Measurements from ENCODE around the gene LUZP2. TPM values are rescaled to one million over a fixed set of nuclear protein-coding genes. Genes with fewer than 3 reads are reported as not detected.

The LUZP2 gene
- total and polyA plus RNA-seq, 9 of the 15 experiments (the other 6 are each of a cell fraction or from before 2014, with no cell fraction given) = not detected

- no peak overlapping the region for H3K9ac ChIP-seq (ENCODE audit: insufficient read depth in 1 of 2, low read depth in 2 of 2, low read length in 2 of 2)
- H3K79me2 ChIP-seq (ENCODE audit: control insufficient read depth, insufficient read depth, low read length) = no peaks in the 10 kb centered on the region
- H3K9me3 ChIP-seq (replicated peaks; ENCODE audit: control insufficient read depth, insufficient read depth, low read depth, low read length) = 0 out of 2 replicates have a peak, but pooled peaks cover 1% of the 10 kb centered on the region
- no peak for TF ChIP-seq TFAM (CRISPR knock-in tag; conservative IDR thresholded peaks at IDR 0.05)
- no peak for TF ChIP-seq ZNF165 (CRISPR knock-in tag; IDR thresholded peaks at IDR 0.05; ENCODE audit: borderline replicate concordance)
- no peak for TF ChIP-seq CREB1 (IDR thresholded peaks at IDR 0.05)
- no peak for TF ChIP-seq CREB1 (CRISPR knock-in tag; IDR thresholded peaks at IDR 0.05)
- no peak for TF ChIP-seq ZNF699 (CRISPR knock-in tag; IDR thresholded peaks at IDR 0.05; ENCODE audit: insufficient replicate concordance)
- TF ChIP-seq XRCC5 (IDR thresholded peaks at IDR 0.05; ENCODE audit: low read depth, low read length) = no peak
- TF ChIP-seq, protein P1, sequence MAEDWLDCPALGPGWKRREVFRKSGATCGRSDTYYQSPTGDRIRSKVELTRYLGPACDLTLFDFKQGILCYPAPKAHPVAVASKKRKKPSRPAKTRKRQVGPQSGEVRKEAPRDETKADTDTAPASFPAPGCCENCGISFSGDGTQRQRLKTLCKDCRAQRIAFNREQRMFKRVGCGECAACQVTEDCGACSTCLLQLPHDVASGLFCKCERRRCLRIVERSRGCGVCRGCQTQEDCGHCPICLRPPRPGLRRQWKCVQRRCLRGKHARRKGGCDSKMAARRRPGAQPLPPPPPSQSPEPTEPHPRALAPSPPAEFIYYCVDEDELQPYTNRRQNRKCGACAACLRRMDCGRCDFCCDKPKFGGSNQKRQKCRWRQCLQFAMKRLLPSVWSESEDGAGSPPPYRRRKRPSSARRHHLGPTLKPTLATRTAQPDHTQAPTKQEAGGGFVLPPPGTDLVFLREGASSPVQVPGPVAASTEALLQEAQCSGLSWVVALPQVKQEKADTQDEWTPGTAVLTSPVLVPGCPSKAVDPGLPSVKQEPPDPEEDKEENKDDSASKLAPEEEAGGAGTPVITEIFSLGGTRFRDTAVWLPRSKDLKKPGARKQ (CRISPR knock-in tag; IDR thresholded peaks at IDR 0.05) = no peak
- TF ChIP-seq DACH1 (IDR thresholded peaks at IDR 0.05; ENCODE audit: partially characterized antibody) = no peak
- TF ChIP-seq, protein P2, sequence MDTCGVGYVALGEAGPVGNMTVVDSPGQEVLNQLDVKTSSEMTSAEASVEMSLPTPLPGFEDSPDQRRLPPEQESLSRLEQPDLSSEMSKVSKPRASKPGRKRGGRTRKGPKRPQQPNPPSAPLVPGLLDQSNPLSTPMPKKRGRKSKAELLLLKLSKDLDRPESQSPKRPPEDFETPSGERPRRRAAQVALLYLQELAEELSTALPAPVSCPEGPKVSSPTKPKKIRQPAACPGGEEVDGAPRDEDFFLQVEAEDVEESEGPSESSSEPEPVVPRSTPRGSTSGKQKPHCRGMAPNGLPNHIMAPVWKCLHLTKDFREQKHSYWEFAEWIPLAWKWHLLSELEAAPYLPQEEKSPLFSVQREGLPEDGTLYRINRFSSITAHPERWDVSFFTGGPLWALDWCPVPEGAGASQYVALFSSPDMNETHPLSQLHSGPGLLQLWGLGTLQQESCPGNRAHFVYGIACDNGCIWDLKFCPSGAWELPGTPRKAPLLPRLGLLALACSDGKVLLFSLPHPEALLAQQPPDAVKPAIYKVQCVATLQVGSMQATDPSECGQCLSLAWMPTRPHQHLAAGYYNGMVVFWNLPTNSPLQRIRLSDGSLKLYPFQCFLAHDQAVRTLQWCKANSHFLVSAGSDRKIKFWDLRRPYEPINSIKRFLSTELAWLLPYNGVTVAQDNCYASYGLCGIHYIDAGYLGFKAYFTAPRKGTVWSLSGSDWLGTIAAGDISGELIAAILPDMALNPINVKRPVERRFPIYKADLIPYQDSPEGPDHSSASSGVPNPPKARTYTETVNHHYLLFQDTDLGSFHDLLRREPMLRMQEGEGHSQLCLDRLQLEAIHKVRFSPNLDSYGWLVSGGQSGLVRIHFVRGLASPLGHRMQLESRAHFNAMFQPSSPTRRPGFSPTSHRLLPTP (IDR thresholded peaks at IDR 0.05; ENCODE audit: borderline replicate concordance, extremely low read depth, insufficient read length) = no peak
- no peak for TF ChIP-seq MLX (CRISPR knock-in tag; conservative IDR thresholded peaks at IDR 0.05)
- TF ChIP-seq FOXA1 (IDR thresholded peaks at IDR 0.05; ENCODE audit: borderline replicate concordance) = no peak
- no peak for TF ChIP-seq E2F3 (CRISPR knock-in tag; IDR thresholded peaks at IDR 0.05)
- H3K36me3 ChIP-seq (ENCODE audit: control insufficient read depth, insufficient read depth, low read length) = no peaks in the 10 kb centered on the region
- BruUV-seq (replicated peaks) = no TSS peak
- no peak overlapping the region for H2AFZ ChIP-seq (ENCODE audit: low read depth, low read length)
- whole genome bisulfite sequencing (ENCODE audit: insufficient coverage, low coverage, missing lambda C conversion rate) = 0% methylated on average over 2 of the region's 2 CpGs
- H4K20me1 ChIP-seq (replicated peaks; ENCODE audit: control insufficient read depth, insufficient read depth, low read length) = no peaks in the 10 kb centered on the region
- in situ Hi-C loops (cut with MboI) (no loop called here), intact Hi-C loops (cut with micrococcal nuclease) (no loop called here)
- no peak overlapping the region for H3K27ac ChIP-seq (ENCODE audit: extremely low read depth, low read depth, low read length)
- ChIA-PET CTCF (ENCODE audit: low intra/inter-chr PET ratio) (no interaction called here), POLR2A (no interaction called here)
- no peaks in the 10 kb centered on the region for H3K9me1 ChIP-seq (ENCODE audit: control insufficient read depth, insufficient read depth, low read length)
- ATAC-seq (no peak), DNase-seq (ENCODE audit: extremely low read depth in 1 of 4, low spot score in 3 of 4) (no peak), FAIRE-seq (no peak)
- no peak overlapping the region for H3K4me2 ChIP-seq (ENCODE audit: insufficient read depth, low read length)
- H3K4me3 ChIP-seq = no peak overlapping the region
- no peaks in the 10 kb centered on the region for H3K4me1 ChIP-seq (replicated peaks in 1 of 2; ENCODE audit: control insufficient read depth in 2 of 2, insufficient read depth in 2 of 2, low read length in 2 of 2)
- H3K27me3 ChIP-seq (ENCODE audit: control insufficient read depth in 2 of 2, insufficient read depth in 2 of 2, low read length in 2 of 2) = no peaks in the 10 kb centered on the region
Observed at GRCh38 chr11:24805671-24806070, 308.8 kb downstream of the LUZP2 start.
